GM21723 (cell line): ENCODE data around the gene SLC7A4.
A peak's percentile ranks its signal among the peaks of the same experiment; 100 is the strongest.

Source experiments
- ATAC-seq: cut with Tn5 transposase; IDR thresholded peaks from one replicate; pipeline ENCODE4 v1.9.1; 2021; ENCODE audit warnings: mild to moderate bottlenecking, moderate library complexity; ENCODE audit not compliant: unreplicated experiment

The SLC7A4 gene

DNA sequence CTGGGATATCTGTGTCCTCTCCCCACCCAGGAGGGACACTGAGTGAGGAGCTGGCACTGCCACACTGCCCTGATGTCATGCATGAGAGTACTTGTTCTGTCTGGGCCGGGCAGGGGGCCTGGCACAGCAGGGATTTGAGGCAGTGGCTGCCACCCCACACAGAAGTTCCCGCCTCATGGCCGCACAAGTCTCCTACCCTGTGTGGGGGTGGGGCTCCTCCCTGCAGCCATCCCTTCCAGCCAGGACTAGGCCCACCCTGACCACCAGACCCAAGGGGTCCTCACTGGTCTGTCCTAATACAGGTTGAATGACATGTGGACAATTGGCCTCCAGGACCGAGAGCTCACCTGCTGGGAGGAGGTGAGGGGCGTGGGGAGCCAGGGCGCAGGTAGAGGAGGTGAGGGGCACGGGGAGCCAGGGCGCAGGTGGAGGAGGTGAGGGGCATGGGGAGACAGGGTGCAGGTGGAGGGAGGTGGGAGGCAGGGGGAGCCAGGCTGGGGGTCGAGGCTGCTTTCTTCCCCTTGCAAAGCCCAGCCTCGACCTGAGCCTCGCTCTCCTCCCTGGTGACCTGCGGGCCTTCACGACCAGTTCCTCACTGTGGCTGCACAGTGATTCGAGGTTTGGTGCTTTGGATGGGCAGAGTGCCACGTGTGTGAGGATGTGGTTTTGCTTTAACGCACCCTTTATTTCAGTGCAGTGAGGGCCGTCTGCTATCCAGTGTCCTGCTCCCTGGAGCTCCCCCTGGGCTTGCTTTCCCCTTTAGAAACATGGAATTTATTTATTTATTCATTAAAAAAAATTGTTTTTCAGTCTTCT is 42.8 kb downstream of the SLC7A4 start:
- ATAC-seq: no peak

DNA sequence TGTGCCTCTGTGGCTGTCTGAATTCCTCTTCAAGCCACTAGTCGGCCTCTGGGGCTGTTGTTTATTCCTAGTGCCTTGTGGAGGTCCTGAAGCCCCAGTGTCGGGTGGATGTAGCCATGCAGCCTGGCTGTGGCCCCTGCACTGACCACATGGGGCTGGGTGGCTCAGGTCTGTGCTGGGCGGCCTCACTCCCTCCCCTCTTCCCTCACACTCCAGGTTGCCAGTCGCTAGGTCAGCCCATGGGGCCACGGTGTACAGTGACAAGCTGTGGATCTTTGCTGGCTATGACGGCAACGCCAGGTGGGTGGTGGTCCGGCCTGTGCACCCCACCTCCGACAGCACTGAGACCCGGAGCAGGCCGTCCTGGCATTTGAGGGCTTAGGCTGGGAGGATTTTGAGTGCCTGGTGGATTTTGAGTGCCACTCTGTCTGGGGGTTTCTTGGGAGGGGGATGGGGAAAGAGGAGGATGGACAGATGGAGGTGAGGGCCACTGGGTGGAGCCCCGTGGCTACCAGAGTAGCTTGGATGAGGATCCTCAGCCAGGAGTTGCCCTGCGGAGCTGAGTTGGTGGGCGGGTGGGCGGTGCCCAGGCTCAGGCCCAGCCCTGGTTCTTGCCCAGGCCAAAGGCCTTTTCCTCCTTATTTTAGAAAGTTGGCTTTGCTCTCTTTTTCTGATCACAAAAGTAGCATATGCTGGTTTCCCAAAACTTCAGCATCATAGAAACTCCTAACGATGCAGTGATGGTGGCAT is 43.6 kb downstream of the SLC7A4 start:
- no peak for ATAC-seq

DNA sequence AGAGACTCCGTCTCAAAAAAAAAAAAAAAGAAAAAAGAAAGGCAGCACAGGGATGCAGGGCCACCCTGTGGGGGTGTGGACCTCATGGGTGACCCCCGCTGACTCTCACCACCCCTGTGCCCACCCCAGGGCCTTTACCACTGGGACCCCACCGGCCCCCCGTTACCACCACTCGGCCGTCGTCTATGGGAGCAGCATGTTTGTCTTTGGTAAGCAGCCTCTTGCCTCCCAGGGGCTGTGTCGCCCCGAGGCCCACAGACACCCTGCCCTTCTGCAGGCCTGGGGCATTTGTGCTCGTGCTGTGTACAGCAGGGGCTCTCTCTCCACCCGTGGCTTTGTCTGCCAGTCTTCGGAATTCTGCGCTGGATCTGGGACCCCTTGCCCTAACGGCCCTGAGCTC is 45.0 kb downstream of the SLC7A4 start:
- ATAC-seq: no peak

DNA sequence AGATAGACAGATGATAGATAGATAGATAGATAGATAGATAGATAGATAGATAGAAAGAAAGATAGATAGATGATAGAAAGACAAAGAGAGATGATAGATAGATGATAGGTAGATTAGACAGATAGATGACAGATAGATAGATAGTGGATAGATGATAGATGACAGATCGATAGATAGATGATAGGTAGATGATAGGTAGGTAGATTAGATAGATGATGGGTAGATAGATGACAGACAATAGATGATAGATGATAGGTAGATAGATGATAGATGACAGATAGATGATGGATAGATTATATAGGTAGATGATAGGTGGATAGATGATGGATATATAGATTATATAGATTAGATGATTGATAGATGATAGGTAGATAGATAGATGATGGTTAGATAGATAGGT is 46.0 kb downstream of the SLC7A4 start:
- ATAC-seq: no peak

DNA sequence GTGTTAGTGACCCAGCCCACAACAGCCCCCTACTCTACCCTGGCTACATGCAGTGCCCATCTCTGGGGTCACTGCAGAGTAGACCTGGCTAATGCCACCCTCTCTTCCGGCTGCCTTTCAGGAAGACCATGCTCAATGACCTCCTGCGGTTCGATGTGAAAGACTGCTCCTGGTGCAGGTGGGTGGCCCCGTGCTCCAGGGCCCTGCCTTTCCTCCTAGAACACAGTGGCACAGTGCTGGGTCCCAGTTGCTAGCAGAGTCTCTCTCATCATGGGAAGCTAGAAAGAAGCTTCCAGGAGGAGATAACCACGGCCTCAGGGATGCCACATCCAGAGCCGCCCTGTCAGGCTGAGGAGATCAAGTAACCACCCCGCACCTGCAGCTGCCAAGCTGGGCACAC is 46.6 kb downstream of the SLC7A4 start:
- no peak for ATAC-seq

DNA sequence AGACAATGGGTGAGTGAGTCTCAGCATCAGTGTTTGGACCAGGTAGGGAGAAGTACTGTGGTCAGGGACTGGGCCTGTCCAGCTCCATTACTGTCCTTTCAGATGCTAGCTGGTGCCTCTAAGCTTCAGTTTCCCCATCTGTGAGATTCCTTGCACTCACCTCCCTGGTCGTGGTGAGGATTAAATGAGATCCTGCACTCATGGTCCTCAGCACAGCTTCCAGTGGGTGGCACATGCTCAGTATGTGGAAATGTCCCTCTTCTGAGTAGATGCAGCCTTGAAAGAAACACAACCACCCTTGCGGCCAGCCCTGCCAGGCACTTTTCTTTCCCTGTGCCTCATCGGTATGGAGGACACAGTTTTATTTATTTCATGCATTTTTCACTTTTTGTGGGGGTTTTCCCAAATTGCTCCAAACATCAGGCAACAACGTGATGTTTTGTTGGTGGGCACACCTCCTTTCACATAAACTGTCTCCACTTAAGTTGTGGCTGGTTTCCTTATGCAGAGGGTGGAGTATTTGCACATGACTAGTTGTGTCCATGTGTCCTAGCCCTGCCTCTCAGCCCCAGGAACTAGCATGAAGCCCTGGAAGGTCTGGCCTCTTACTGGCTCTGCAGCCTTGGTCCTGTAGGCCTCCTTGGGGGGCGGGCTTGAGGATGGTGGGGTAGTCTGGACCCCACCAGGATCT is 49.1 kb downstream of the SLC7A4 start:
- ATAC-seq: no peak

DNA sequence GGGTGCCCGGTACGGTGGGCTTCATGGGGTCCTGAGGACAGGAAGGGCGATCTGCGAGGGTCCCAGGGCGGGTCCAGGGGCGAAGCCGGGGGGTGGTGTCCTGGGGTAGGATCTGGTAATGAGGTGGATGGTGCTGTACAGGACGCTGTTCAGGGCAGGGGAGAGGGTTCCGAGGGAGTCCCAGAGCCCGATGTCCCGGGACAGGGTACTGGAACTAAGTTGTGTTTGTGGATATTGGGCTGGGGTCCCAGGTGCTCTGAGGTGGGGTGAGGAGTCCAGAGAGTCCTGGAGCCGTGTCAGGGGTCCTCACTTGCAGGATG is 49.8 kb downstream of the SLC7A4 start:
- ATAC-seq: no peak

DNA sequence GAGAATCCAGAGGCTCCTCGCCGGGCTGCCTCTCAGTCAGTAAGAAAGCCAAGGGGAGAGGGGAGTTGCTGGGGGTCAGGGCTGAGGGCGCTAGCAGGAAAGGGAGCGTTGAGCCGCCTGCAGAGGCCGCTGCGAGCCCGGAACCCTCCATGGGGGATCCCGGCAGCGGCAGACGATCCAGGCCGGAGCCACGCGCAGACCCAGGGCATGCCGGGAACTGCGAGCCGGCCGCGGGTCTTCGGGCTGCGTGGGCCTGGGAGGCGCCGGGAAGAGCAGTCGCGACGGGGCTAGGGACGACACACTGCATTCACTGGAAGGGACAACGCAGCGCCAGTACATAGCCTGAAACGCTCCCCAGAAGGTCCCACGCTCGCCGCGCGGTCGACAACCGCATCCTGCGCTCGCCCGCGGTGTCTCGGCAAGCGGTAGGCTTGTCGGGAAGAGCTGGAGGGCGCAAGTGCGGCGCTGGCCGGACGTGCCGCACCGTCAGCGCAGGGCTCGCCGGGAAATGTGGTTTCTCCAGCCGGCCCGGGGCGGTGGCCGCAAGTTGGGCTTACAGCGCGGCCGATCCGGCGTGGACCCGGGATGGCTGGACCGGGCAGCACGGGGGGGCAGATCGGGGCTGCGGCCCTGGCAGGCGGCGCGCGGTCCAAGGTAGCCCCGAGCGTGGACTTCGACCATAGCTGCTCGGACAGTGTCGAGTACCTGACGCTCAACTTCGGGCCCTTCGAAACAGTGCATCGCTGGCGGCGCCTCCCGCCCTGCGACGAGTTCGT is 50.4 kb downstream of the SLC7A4 start, which contains the start of gene LZTR1:
Gene LZTR1 (plus strand): TSS at position 511 of the 776 bp plus-strand sequence. CDS start 75 bp downstream, at position 586.
- ATAC-seq: peak; percentile 67

DNA sequence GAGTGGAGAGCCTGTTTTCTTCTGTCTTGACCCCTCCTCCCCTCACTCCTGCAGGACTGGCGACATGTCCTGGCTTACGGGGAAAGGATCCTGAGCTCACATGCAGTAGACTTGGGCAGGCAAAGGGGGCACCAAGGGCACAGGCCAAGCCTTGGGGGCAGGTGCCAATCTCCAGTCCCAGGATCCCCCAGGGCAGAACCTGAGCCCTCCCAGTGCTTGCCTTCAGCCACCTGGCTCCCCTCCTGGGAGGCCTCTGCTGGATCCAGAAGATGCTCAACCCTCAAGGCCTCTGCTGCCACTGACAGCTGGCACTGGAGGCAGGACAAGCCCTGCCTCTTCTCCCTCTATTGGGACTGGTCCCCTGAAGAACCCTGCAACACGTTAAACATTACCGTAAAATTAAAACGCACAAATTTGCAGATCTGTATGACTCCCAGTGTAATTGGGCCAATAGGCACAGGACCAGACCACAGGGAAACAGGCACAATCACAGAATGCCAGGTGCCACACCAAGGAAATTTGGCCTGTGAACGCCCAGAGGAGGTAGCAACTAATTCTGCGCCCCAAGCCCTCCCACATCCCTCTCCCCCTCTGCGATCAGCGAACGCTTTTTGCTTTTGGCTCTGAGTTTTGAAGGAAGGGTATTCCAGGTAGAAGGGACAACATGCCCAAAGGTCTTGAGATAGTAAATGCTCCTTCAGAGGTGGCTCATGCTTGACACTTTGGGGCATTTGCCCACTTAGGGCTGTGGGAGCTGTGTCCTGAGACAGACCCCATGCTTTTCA is 51.2 kb downstream of the SLC7A4 start:
- ATAC-seq: no peak

DNA sequence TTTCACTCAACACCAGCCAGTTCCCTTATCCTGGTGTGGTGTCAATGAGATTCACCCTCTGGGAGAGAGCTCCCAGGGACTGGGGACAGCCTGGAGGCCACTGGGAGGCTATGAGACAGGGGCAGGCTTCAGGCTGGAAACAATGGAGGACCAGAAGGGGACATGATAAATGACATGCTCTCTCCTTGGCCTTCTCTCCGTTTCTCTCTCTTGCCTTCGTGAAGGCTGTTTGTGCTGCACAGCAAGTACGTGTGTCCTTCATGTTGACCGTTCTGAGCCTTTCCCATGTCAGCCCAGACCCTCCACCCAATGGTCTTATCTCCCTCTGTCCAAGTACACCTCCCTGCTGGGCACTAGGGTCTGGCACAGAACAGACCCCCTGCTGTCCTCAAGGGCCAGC is 51.8 kb downstream of the SLC7A4 start:
- no peak for ATAC-seq

DNA sequence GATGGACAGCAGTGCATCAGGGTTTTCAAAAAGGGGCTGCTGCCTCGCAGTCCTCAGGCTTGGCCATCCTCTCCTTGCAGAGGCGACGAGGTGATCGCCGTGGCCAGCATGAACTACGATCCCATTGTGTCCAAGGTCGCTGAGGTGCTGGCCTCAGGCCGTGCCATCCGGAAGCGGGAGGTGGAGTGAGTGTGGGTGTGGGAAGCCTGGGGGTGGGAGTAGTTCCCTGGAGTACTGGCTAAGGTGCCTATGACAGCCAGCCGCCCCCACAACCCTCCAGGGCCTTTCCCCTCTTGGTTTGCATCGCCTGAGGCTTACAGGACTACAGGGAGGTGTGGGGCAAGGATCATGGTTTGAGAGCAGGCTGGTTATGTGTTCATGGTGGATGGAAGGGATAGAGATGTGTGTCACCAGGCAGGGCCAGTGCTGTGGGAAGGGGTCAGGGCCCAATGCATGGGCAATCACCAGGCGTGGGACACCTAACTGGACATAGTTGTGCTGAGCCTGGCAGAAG is 52.4 kb downstream of the SLC7A4 start:
- no peak for ATAC-seq

DNA sequence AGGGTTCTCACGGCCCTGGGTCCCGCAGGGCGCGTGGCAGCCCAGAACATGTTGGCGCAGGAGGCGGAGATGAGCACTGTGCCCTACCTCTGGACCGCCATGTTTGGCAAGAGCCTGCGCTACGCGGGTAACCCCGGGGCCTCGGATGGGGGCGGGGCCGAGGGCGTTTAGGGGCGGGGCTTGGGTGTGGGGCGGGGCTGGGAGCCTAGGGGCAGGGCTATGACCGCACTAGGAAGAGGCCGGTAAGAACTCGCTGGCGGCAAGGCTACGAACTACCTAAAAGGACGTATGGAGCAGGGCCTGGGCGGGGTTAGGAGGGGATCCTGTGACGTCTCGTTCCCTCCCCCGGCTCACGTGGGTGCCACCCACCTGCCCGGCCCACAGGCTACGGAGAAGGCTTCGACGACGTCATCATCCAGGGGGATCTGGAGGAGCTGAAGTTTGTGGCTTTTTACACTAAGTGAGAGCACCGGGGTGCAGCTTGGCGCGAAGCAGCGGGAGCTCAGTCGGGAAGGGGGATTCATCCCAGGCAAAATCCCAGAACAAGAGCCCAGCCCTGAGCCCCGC is 53.0 kb downstream of the SLC7A4 start:
- ATAC-seq: no peak
